OCI-M2 (cell line): ENCODE measurements around the gene PSD.

Source experiments
- DNase-seq: peaks from one replicate; lab custom pipeline; 2025; ENCODE audit not compliant: unreplicated experiment; lab: John Stamatoyannopoulos, UW

The PSD gene

DNA sequence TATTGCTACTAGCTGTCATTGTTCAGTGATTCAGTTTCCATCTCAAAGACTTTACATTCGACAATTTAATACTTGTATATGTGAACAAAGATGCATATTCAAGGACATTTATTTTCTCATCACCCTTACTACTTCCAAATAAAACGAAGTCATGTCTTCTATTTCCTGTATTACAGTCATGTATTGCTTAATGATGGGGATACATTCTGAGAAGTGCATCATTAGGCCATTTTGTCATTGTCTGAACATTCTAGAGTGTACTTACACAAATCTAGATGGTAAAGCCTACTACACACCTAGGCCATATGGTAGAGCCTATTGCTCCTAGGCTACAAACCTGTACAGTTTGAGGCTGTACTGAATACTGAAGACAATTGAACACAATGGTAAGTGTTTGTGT is 26.3 kb upstream of the PSD start:
- no peak for DNase-seq

DNA sequence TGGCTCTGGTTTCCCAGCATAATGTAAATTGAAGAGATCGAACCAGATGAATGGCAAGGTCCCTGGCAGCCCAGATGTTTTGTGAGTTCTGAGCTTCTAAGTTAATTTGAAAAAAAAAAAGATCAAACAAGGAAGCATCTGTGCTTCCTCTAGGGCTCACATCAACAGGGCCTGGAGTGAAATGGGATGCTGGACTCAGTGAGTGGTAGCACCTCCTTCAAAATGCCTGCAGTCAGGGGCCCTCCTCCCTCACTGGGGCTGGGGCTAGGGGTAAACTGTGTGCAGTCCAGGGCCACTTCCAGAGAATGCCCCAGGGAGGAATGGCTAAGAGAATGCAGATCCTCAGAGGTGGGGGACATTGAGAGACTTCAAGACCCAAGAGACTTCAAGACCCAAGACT is 19.8 kb upstream of the PSD start:
- DNase-seq = no peak

- no peak for DNase-seq
Observed at GRCh38 chr10:102437515-102437914, 18.9 kb upstream of the PSD start.

DNA sequence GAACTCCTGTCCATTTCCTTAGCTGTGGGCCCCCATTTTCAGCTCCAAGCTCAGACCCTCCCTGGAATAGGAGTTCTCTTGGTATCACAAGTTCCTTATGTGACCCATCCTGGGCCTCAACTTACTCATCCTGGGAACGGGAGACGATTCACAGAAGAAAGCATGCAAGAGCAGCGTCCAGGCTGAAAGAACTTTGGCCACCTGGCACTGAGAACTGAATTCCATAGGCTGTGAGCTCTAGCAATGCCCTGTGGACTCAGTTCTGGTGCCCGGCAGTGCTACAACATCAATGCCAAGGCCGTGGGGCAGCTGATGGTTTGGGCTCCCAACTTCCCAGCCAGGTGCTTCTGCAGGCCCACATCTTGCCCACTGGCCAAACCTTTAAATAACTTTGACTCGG is 17.7 kb upstream of the PSD start:
- no peak for DNase-seq

DNA sequence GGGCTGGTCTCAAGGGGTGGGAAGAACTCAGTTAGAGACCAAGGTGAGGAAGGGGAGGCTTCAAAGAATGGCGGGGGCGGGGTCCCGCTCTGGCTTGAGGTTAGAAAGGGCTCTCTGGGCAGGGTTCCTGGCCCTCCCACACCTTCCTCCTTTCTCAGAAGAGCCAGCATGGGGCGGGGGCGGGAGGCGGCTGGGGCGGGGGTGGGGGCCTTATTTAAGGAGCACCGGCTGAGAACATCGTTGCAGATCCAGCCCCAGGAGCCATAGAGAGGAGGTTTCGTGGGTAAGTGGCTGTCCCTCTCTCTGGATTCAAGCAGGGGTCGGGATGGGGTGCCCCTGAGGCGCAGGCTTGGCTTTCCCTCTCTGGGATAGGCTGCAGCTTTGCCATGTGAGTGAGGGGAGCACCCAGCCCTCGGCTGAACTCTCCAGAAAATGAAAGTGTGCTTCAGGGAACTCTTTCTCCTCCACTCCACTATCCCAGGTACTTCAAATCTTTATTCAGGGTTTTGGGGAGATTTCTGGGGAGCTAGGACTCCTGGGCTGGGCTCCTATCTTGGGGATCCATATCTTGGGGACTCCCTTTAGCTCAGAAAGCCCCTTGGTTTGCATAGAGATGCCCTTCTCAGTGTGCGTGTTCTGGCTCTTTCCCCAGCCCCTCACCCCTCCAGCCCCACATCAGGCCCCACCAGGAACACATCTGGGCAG is 17.1 kb upstream of the PSD start:
- DNase-seq = no peak

DNA sequence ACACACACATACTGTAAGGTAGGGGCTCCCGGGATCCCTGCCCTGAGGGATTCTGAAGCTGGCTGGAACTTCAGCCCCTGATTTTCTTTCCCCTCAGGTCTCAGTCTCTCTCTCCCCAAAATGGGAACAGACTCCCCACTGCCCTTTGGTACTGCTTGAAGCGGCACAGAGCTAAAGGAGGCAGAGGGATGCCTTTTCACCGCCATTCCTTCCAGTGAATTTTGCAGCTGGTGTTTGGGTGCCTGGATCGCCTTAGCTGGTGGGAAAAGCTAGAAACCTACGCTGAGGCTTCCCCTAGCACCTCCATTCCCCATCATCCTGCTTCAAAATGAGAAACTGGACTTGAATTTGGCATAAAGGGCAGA is 16.5 kb upstream of the PSD start:
- DNase-seq = no peak

GRCh38 chr10:102434394-102435132 is 16.0 kb upstream of the PSD start:
- no peak for DNase-seq

GRCh38 chr10:102433619-102434046 is 15.0 kb upstream of the PSD start:
- DNase-seq = no peak

GRCh38 chr10:102432162-102432950 is 13.8 kb upstream of the PSD start, which contains the start of gene CUEDC2:
TSS of gene CUEDC2 (minus strand) at chr10:102432574. CDS start at chr10:102425188, 7,386 bp downstream.
- DNase-seq = peak; percentile 95

DNA sequence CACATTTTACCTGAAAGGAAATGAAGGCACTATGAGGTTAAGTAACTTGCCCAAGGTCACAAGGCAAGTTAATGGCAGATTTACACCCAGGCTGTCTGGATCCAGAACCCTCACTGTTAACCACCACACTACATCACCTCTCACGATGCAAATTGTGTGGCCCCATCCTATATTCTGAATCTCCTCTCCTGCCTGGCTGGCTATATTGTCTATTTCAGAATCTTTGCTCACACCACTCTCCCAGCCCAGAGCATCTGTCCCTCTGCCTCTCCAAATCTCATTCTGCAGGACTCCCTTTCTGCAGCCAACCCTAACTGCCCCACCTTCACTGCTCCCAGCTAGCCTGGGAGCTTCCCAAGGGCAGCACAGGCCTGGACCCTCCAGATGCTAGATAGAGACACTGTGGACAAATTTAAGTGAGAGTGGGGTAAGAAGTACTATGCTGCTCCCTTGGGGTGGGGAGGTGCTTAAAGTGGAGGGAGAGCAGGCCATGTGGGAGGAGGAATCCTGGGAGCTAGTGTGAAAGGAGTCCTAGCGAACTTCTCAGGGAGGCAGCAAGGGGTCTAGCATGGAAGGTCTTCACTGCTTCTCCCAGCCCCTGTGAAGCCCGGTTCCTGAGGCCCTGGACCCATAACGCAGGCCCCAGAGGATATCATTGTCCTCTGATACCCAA is 13.0 kb upstream of the PSD start:
- no peak for DNase-seq

- DNase-seq = no peak
Observed at GRCh38 chr10:102429468-102429867, 10.9 kb upstream of the PSD start.

GRCh38 chr10:102426803-102427287 is 8.3 kb upstream of the PSD start:
- DNase-seq = no peak

GRCh38 chr10:102425444-102425843 is 6.9 kb upstream of the PSD start:
- DNase-seq = no peak

DNA sequence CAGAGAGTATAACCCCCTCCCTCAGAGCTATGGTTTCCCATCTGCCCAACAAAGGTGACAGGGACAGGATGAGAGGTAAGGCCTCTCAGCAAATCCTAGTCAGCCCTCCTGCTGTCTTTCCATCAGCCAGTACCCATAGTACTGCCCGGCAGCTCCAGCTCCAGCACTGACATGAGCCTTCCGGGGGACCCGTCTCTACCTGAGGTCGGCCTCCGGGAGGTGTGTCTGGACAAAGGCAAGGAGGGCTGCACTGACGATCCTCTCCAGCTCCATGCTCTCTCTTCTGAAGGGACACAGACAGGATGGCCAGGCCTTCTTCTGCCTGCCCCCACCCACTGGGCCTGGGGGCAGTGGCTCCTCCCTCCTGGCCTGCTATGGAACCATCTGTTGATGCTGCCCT is 6.3 kb upstream of the PSD start:
- no peak for DNase-seq

GRCh38 chr10:102424145-102424544 is 5.6 kb upstream of the PSD start:
- no peak for DNase-seq

DNA sequence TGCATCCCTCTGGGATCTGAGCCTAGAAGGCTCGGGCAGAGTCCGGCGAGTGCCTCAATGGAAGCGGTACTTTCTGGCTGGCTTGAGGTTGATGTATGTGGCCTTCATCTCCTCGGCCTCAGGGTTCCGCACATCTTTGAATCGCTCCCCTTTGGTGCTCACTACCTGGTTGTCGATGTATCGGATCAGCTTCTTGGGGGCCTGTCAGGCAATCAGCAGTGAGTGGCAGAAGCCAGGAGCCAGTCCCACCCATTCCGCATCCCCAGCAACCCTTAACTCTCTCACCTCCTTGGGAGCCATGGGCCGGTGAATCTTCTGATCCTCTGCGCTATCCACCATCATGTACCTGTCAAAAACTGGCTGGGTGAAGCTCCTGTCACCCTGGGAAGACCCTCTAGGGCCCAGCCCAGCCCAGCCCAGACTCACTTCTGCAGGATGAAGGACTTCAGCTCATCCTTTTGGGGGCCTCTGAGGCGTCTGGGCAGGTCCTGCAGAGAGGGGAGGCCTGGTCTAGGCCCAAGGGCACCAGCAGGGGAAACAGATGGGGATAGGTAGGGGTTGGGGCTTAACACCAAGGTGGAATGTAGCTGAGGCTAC is 4.9 kb upstream of the PSD start:
- DNase-seq = no peak

DNA sequence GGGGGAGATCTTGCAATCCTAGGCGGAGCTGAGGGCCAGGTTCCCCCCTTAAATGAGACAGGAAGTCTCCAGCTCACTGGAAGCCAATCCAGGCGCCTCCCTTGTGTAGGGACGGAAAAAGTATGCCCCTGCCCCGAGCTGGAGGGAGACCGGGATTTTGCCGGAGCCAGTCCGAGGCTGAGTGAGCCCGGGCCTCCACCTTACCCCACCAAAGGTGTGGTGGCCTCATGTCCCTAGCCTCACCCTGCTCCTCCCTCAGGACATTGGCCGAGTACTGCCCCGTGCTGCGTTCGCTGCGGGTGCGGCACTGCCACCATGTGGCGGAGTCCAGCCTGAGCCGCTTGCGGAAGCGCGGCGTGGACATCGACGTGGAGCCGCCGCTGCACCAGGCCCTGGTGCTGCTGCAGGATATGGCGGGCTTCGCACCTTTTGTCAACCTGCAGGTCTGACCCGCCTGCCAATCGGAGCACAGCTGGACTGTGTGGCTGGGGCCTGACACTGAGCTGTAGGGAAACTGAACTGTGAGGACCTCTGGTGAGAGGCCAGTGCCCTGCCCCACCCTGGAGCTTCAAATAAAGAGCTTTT is 4.1 kb upstream of the PSD start:
- no peak for DNase-seq

GRCh38 chr10:102421757-102422512 is 3.4 kb upstream of the PSD start:
- DNase-seq = no peak

DNA sequence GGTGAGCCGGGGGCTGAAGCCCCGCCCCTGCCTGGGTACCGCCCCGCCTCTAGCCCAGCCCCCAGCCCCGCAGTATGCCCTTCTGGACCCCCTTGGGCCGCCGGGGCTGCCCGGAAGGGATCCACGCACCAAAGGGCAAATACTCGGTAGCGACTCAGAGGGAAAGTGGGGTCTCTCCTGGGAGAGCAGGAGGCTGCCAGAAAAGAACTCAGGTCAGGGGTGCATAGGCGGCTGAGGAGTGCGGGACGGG is 2.8 kb upstream of the PSD start:
- no peak for DNase-seq
